HG03139 (cell line): ENCODE results near the gene XRCC4.
"Not testable (repeated sequence)": the region's sequence is repeated elsewhere in the genome, so short reads cannot be mapped to it uniquely, and the experiment has no call there.

Experiments
- ATAC-seq: cut with Tn5 transposase; IDR thresholded peaks from one replicate; pipeline ENCODE4 v1.9.1; 2021; ENCODE audit not compliant: unreplicated experiment

XRCC4 gene

DNA sequence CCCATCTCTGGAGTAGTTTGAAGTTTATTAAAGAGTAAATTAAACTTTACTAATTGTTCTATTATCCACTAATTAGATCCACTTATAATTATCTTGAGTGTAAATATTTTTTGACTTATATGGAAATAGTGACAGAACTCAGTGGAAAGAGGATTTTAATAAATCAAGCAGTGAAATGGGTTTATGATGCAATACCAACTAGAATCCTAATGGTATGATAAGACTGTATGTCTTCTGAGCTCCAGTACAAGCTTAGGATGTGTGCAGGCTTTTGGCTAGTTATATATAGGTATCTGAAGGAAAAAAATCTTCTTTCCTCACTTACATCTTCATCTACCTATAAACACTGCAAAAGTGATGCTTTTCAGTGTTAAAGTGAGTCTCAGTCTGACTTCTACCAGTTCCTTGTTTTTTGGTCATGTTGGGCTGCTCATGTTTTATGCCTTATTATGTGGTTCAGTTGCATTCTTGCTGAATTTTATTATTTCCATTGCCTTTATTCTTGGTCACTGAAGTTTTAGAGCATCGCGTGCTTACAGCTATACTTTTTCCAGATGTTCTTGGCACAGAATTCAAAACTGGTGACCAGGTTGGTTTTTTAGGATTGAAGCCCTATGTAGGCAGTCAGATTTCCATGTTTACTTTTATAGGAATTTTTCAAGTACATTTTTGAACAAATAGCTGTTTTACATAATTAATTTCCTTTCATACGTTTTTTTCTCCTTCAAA, 30.5 kb downstream of the XRCC4 start:
- ATAC-seq = no peak

DNA sequence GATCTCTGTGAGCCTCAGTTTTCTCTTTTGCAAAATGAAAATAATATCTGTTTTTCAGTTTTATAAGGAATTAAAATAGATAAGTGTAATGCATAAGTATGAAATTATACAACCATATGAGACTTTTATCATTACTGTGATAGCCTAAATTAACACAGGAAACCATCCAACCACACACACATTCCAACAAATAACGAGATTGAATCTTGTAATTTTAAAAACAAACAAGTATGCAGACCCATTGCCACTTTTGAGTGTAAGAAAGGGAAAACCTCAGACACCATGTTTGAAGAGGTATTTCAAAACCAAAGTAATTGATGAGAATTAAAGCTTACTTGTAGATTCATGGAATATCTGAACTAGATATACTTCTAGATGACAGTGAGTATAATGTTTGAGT, 32.0 kb downstream of the XRCC4 start:
- no peak for ATAC-seq

DNA sequence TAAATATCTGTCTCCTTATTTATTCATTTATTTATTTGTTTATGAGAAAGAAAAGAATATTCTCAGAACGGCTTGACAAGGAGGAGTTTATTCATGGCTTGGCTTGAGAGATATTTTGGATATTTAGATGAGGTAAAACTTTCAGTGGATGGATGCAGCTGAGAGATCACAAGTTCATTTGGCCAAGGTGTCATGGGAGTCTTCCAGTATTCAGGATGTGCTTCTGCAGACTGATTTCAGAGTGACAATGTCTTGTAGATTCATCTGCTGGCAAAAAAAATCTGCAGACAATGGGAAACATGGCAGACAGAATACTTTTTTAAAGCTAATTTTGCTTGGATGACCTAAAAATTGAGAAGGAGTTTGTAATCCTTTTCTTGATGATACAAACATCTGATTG, 38.5 kb downstream of the XRCC4 start:
- no peak for ATAC-seq

DNA sequence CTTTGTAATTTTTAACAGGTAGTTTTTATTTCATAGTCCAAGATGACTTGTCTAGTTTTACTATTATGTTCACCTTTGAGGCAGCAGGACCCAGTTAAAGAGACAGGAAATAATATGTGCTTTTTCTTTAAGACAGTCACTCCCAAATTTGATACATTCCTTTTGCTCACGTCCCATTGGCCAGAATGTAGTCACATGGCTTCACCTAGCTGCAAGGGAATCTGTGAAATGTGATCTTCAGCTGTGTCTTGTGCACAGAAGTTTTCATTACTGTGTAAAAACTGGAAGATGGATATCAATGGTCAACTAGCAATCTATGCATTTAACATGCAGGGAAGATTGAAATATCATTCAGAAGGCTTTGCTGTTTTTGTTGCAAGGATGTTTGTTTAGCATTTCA, 41.1 kb downstream of the XRCC4 start:
- ATAC-seq = no peak

DNA sequence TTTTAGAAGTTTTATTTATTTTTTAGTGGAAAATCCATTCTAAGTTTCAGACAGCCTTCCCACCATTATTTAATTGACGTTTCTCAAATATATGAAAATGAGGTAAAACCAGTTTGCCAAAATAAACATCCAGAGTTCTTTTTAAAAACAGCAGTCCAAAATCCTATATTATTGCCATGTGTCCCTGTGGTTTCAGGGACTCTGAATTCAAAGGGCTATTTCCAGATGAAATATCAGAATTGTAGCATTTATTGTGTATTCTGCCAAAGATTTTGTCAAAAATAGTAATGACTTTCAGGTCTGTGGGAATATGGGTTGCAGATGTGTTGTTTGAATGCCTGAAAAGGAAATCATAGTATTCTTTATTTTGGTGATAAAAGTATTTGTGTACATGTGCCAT, 41.6 kb downstream of the XRCC4 start:
- no peak for ATAC-seq

DNA sequence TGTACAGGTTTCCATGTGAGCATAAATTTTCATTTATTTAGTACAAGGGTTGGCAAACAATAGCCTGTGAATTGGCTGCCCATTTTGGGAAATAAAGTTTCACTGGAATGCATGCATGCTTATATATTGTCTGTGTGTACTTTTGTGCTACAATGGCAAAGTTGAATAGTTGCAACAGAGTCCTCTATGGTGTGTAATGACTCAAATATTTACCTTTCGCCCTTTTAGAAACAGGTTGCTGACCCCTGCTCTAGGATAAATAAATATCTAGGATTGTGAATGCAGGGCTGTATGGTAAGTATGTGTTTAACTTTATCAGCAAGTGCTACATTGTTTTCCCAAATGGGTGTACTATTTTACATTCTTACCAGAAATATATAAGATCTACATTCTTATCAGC, 47.2 kb downstream of the XRCC4 start:
- ATAC-seq = no peak

DNA sequence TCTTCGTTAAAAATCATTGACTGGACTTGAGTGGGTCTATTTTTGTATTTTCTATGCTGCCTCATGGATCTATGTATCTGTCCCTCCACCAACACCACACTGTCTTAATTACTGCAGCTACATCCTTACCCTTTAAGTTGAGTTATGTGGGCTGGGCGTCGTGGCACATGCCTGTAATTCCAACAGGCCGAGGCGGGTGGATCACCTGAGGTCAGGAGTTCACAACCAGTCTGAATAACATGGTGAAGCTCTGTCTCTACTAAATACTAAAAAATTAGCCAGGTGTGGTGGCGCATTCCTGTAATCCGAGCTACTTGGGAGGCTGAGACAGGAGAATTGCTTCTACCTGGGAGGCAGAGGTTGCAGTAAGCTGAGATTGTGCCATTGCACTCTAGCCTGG, 48.2 kb downstream of the XRCC4 start:
- no peak for ATAC-seq

DNA sequence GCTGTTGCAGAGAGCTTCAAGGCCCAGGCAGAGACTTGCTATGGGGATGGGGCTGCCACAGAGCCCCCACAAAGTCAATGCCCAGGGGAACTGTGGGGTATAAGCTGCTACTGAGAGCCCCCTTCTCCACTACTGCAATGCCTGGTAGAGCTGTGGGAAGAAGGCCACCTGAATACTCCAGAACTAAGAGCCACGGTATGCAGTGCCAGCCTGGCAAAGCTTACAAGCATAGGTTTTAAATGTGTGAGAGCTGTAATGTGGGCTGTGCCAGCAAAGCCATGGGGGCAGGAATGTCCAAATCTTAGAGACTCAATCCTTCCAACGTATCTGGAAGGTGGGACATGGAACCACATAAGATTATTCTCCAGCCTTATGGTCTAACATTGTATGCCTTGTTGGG, 49.2 kb downstream of the XRCC4 start:
- no peak for ATAC-seq

DNA sequence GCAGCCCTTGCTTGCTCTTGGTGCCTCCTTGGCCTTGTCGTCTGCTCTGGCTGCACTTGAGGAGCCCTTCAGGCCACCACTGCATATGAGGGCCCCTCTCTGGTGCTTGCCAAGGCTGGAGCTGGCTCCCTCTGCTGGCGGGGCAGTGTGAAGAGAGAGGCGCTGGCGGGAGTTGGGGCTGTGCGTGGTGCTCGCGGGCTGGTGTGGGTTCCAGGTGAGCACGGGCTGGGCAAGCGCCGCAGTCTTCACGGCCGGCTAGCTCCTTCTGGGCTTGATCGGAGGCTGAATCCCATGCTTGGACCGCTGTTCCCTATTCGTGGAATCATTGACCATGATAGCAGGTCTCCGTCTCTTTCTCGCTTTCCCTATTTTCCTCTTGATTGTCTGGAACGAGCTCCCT, 56.5 kb downstream of the XRCC4 start:
- ATAC-seq = no peak

DNA sequence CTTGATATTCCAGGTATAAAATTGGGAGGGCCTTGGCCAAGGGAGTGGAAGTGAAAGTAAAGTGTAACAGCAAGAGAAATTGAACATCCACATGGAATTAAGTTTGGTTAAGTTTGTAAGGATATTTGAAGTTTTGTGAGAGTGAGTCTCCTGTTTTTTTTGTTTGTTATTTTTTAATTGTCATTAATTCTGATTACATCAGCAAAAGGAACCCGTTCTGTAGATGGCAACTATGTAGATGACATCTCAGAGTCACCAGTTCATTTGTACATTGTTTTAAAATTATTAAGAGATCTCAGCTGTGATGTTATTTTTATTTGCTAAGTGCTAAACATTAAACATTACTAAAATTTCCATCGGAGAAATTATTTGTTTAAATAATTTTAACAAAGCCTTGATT, 65.2 kb downstream of the XRCC4 start:
- ATAC-seq = no peak

DNA sequence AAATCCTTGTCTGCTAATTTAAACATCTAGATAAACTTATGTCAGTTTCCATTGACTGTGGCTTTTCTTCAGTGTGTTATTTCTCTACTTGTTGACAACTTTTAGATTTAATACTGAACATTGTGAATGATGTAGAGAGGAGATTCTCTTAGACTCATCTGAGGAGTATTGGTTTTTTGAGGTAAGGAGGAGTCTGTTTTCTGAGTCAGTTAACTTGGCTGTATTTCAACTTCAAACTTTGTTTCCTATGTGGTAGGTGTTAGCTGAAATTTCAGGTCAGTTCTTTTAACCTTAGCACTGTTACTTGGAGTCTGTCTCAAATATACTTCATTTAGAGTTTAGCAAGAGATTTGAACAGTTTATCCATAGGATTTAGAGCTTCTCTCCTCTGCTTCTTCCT, 67.9 kb downstream of the XRCC4 start:
- no peak for ATAC-seq

DNA sequence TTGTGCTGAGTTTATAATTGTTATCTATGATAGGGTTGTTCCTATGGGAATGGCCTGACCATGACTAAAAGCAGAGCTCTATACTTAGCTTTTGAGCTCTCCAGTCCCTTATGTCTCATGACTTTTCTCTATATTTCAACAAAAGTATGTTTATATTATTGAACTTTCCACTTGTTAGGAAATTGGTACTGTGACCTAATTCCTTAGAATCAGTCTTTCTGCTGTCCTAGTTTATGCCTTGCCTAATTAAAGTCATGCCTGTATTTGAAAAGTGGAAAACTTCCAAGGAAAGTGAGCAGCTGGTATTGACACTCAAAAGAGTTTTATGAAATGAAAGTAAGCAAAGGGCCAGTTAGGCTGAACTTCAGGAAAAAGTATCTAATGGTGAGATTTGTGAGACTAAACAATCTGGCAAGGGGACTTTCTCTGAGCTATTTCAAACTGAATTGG, 68.6 kb downstream of the XRCC4 start:
- no peak for ATAC-seq

DNA sequence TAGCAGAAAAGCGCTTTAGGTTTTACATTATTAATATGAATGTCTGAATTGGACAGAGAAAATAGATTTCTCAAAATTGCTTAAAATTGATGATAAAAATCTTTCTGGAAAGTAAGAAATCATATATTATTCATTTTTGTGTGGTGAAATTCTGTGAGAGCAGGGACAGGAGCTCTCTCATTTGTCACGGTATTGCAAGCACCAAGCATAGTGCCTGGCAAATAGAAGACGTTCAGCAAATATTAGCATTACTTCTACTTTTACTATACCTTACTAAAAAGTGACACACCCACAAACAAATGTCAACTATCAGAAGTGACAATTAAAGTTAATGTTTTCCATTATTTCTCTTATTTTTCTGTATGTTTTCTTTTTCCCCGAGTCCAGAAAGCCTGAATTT, 69.1 kb downstream of the XRCC4 start:
- ATAC-seq = no peak

DNA sequence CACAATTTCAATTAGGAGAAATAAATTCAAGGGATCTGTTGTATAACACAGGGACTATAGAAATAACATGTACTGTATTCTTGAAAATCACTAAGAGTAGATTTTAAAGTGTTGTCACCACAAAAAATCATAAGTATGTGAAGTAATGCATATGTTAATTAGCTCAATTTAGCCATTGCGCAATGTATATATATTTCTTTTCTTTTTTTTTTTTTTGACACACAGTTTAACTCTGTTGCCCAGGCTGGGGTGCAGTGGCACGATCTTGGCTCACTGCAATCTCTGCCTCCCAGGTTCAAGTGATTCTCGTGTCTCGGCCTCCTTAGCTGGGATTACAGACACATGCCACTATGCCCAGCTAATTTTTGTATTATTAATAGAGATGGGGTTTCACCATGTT, 70.2 kb downstream of the XRCC4 start:
- no peak for ATAC-seq

DNA sequence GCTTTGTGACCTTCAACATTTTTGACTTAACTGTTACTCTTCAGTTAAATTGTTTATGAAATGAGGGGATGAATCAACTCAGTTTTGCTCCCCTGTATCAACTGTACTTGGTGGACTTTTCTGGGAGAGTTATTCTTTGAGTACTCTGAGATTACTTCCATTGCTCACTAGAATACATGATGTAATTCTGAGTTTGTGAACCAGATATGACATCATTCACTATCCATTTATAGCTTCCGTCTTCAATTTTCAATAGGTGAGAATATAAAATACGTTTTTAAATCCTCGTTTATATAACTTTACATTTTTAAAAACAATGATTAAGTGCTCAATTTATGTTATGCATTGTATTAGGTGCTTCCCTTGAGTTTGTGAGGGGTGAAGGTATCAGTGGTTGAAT, 71.0 kb downstream of the XRCC4 start:
- no peak for ATAC-seq

DNA sequence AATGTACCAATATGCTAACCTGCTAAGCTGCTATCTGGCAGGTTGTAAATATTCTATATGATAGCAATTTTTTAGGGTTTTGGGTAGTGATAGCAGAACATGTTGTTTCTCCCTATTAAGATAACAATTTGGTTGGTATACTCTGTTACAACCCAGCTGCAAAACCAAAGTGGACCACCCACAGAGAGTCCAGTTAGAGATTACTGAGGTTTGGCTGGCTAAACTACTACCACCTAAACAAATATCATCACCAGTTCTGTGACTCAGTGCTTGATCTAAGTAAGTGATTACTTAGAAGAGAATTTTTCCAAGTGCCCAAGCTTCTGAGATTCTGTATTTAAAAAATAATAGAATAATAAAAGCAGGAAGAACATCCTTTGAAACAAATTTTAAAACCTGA, 72.3 kb downstream of the XRCC4 start:
- ATAC-seq = no peak

DNA sequence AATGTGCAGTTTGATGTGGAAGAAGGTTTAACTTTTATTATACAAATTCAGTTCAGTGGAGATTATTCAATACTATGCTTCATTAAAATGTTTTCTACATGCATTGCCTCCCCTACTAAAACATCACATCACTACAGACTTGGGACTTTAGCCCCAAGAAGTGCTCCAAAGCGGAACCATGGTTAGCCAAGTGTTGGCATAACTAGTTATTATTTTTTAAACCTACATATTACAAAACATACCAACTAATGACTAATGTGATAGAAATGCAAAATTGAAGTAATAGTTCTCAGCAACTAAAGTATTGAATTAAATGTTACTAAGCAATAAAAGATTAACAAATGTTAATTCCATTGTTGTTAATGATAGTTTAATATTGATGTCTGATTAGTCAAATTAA, 74.5 kb downstream of the XRCC4 start:
- no peak for ATAC-seq

DNA sequence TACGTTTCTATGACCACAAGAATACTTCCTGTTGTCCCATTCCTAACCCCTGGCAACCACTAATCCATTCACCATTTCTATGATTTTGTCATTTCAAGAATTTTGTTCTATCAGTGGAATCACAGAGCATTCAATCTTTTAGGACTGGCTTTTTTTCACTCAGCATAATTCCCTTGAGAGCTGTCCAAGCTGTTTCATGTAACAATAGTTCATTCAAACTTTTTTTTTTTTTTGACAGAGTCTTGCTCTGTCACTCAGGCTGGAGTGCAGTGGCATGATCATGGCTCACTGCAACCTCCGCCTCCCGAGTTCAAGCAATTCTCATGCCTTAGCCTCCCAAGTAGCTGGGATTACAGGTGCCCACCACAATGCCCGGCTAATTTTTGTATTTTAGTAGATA, 75.6 kb downstream of the XRCC4 start:
- not testable (repeated sequence) for ATAC-seq

DNA sequence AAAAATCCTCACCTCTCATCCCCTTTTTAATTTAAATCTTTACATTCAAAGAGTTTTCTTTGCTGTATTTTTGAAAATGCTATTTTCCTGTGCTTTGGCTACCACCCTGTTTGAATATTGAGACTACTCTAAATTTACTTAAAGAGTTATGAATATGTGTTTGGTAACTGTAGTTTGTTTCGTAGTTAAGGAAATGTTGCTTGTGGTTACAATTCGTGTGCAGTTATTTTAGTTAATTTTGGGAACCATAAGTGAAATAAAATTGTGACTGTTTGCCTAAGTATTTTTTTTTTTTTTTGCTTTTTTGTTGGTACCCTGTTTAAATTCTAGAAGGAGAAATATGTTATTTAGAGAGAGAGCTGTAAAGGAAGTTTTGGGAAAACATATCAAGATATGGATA, 78.7 kb downstream of the XRCC4 start:
- no peak for ATAC-seq

DNA sequence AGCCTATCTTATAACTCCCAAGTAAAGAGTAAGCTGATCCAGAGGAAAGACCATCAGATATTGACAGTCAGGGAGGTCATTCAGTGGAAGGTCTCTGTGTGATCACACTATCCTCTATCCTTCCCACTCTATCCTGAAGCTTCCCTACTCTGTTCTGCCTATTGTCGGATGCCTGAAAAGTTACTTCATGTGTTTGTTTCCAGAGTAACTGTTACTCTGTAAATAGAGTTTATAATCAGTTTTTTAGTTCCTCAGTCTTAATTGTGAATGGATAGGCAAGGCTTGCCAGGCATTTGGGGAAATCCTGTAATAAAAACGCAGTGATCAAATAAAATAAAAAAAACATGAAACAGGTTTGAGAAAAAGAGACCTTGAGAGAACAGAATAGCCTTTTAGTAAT, 79.8 kb downstream of the XRCC4 start:
- no peak for ATAC-seq

DNA sequence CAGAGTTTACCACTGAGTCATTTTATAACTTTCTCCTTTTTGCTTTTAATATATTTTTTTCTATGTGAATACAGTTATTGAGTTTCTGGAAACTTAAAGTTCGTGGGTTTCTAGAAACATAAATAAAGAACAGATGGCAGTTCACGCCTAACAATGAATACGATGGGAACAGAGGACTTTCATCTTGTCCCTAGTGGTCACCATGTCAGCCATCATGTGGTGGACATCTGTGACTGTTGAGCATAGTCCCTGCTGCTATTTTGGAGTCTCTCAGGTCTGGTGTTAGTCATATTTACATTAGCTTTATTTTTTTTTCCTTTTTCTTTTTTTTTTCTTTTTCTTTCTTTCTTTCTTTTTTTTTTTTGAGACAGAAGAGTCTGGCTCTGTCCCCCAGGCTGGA, 85.3 kb downstream of the XRCC4 start:
- no peak for ATAC-seq

DNA sequence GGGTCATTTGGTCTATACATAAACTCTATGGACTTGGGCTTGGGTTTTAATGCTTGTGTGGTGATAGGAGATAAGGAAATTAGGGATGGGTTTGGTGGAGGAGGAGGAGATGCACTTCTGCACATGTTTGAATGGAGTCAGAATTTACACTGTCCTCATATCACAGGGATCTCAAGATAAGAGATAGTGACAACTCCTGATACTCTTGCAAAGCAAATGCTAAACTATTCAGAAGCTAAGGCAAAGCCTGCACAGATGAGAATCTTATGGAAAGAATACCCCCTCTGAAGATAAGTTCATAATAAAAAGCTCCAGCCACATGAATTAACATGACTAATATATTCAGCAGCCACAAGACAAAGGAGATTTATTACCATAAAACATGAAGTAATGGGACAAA, 90.2 kb downstream of the XRCC4 start:
- no peak for ATAC-seq

DNA sequence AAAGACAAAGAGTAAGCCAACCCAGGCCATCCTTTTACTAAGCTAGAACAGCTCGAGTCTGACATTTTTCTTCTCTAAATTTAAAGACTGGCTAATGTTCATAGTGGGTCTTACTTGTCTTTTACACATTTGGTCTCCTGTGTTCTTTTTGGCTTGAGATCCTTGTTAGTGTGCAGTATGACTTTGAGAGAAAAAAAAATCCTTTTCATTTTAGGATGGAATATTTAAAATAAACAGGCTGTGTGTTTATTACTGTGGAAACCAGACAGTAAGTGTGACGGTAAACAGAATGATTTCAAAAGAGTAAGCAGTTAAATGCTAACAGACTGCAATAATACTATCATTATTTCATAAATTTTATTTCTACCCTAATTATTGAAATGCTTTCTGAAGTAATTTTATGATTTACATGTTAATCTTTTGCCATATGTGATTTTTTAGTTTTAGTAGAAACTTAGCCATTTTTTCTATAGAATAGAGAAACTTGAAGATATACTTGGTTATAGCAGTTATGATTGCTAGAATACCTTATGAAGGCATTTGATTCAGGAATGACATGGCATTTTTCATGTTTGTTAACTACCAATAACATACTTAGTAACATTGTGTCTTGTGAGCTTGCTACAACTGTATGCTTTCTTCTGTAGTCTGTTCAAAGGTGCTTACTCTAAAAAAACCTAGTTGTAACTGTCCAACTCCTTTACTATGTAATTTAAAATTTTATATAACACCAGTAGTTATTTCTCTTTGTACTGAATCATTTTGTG, 92.4 kb downstream of the XRCC4 start:
- no peak for ATAC-seq
